GM04503 (cell line): Measurements from ENCODE around the gene CSNK1G2.

Experiments
- DNase-seq: peaks from one replicate; pipeline ENCODE4 v3.0.0-alpha.2; 2012; ENCODE audit warnings: low read depth

The CSNK1G2 gene

GRCh38 chr19:2018752-2019151 lies 77.8 kb downstream of the CSNK1G2 start:
- no peak for DNase-seq

GRCh38 chr19:2021453-2022140 lies 80.6 kb downstream of the CSNK1G2 start:
- no peak for DNase-seq

- no peak for DNase-seq
These were observed 81.3 kb downstream of the CSNK1G2 start for GRCh38 chr19:2022289-2022688.

GRCh38 chr19:2026770-2027169 lies 85.8 kb downstream of the CSNK1G2 start:
- no peak for DNase-seq

- peak; percentile 73 for DNase-seq
These were observed 86.4 kb downstream of the CSNK1G2 start for GRCh38 chr19:2027361-2027760.
